ENCODE results near the gene MSI2. TPM values are rescaled to one million over a fixed set of nuclear protein-coding genes. Genes with fewer than 3 reads are reported as not detected.
A peak's percentile ranks its signal among the peaks of the same experiment; 100 is the strongest.

The MSI2 gene
- total RNA-seq, 1 donor, result 23.2 TPM

GRCh38 chr17:57273490-57273889 lies 17.2 kb downstream of the MSI2 start:
- Histone ChIP-seq H4K20me1 (ENCODE audit: insufficient read depth, low read length) (no peaks in the 10 kb centered on the region), H3K27ac (ENCODE audit: low read depth, low read length) (no peak overlapping the region), H3K27me3 (ENCODE audit: insufficient read depth, low read length) (no peaks in the 10 kb centered on the region), H3K4me2 (ENCODE audit: insufficient read depth, low read length) (no peak overlapping the region), H3K36me3 (ENCODE audit: insufficient read depth, low read length) (no peaks in the 10 kb centered on the region), H3K9me3 (ENCODE audit: low read depth, low read length) (no peaks in the 10 kb centered on the region), H3K4me1 (ENCODE audit: insufficient read depth, low read length) (no peaks in the 10 kb centered on the region), H3K79me2 (ENCODE audit: insufficient read depth, low read length) (no peaks in the 10 kb centered on the region), H3K4me3 (ENCODE audit: insufficient read depth, low read length) (no peak overlapping the region), H2AFZ (ENCODE audit: low read length) (no peak overlapping the region)
- TF ChIP-seq, protein P1, sequence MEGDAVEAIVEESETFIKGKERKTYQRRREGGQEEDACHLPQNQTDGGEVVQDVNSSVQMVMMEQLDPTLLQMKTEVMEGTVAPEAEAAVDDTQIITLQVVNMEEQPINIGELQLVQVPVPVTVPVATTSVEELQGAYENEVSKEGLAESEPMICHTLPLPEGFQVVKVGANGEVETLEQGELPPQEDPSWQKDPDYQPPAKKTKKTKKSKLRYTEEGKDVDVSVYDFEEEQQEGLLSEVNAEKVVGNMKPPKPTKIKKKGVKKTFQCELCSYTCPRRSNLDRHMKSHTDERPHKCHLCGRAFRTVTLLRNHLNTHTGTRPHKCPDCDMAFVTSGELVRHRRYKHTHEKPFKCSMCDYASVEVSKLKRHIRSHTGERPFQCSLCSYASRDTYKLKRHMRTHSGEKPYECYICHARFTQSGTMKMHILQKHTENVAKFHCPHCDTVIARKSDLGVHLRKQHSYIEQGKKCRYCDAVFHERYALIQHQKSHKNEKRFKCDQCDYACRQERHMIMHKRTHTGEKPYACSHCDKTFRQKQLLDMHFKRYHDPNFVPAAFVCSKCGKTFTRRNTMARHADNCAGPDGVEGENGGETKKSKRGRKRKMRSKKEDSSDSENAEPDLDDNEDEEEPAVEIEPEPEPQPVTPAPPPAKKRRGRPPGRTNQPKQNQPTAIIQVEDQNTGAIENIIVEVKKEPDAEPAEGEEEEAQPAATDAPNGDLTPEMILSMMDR (IDR thresholded peaks at IDR 0.05; ENCODE audit: extremely low read depth, low read depth, low read length), result no peak
- DNase-seq (ENCODE audit: insufficient read length, low spot score, missing footprints), result no peak

DNA sequence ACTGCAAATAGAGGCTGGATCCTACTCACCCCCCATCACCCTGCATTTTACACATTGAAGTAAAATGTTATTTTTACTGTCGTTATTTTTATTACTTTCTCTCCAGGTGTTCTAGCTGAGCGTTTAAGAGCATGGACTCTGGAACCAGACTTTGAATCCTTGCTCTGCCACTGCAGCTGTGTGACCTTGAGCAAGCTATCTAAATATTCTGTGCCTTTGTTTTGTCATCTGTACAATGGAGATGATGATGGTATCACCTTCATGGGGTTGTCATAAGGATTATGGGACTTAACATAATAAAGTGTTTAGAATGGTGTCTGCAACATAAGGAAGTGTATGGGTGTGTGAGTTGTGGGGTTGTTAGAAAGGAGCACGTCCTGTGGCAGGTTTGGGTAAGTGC lies 17.8 kb downstream of the MSI2 start:
- no peak for DNase-seq (ENCODE audit: insufficient read length, low spot score, missing footprints)
- H3K27me3 ChIP-seq (ENCODE audit: insufficient read depth, low read length), result no peaks in the 10 kb centered on the region
- H3K4me3 ChIP-seq (ENCODE audit: insufficient read depth, low read length), result no peak overlapping the region
- H3K9me3 ChIP-seq (ENCODE audit: low read depth, low read length), result no peaks in the 10 kb centered on the region
- no peaks in the 10 kb centered on the region for H3K36me3 ChIP-seq (ENCODE audit: insufficient read depth, low read length)
- H2AFZ ChIP-seq (ENCODE audit: low read length), result no peak overlapping the region
- H3K4me1 ChIP-seq (ENCODE audit: insufficient read depth, low read length), result no peaks in the 10 kb centered on the region
- TF ChIP-seq, protein P1 (IDR thresholded peaks at IDR 0.05; ENCODE audit: extremely low read depth, low read depth, low read length), result no peak
- H4K20me1 ChIP-seq (ENCODE audit: insufficient read depth, low read length), result no peaks in the 10 kb centered on the region
- no peak overlapping the region for H3K27ac ChIP-seq (ENCODE audit: low read depth, low read length)
- no peaks in the 10 kb centered on the region for H3K79me2 ChIP-seq (ENCODE audit: insufficient read depth, low read length)
- no peak overlapping the region for H3K4me2 ChIP-seq (ENCODE audit: insufficient read depth, low read length)

DNA sequence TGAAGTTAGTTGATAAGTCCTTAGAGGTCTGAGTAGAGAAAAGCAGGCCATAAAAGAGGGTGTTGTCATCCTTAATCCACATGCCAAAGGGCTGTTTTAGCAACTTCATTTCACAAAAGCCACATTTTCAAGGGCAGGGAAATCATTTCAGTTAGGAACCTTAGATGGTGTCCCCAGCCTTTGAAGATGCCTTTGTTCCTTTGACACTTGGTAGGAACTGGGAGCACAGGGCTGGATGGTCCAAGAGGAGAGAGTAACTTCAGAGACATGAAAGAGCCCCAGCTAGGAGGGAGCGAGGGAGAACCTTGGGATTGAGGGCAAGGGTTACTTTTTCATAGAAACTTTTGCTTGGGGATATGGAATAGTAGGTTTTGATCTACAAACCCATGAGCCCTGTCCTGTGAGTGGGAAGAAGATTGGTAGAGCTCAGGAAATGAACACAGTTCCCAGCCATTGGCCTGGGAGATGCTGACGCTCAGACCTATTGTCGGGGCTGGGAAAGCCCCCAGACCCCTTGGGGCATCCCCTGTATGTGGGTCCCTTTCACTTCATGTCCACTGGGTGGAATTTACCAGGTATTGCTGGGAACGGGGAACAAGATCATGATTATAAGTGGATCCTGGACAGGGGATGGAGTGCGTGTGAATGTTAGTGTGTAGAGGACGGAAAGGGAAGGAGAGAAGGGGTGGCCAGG lies 18.9 kb downstream of the MSI2 start:
- H3K27me3 ChIP-seq (ENCODE audit: insufficient read depth, low read length), result no peaks in the 10 kb centered on the region
- H3K79me2 ChIP-seq (ENCODE audit: insufficient read depth, low read length), result no peaks in the 10 kb centered on the region
- H3K27ac ChIP-seq (ENCODE audit: low read depth, low read length), result no peak overlapping the region
- H3K9me3 ChIP-seq (ENCODE audit: low read depth, low read length), result no peaks in the 10 kb centered on the region
- no peaks in the 10 kb centered on the region for H3K4me1 ChIP-seq (ENCODE audit: insufficient read depth, low read length)
- no peaks in the 10 kb centered on the region for H4K20me1 ChIP-seq (ENCODE audit: insufficient read depth, low read length)
- DNase-seq (ENCODE audit: insufficient read length, low spot score, missing footprints), result peak; percentile 21
- H2AFZ ChIP-seq (ENCODE audit: low read length), result no peak overlapping the region
- H3K36me3 ChIP-seq (ENCODE audit: insufficient read depth, low read length), result no peaks in the 10 kb centered on the region
- no peak overlapping the region for H3K4me3 ChIP-seq (ENCODE audit: insufficient read depth, low read length)
- H3K4me2 ChIP-seq (ENCODE audit: insufficient read depth, low read length), result no peak overlapping the region
- TF ChIP-seq, protein P1 (IDR thresholded peaks at IDR 0.05; ENCODE audit: extremely low read depth, low read depth, low read length), result no peak

DNA sequence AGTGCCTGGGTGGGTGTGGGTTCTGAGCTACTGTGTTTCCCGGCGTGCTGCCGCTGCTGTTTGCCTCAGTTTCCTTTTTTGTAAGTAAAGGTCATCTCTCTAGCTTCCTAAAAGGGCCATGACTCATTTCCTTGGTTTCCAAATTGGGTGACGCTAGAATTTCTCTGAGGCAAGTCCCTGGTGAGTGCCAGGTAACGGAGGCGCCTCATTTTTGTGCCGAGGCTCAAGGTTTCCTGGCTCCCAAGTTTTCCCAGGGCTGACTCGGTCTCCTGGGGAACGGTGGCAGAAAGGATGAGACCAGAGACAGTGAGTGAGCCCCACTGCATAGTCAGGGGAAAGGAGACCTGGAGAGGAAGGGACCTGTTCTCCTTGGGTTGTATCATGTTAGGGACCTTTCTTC lies 20.3 kb downstream of the MSI2 start:
- Histone ChIP-seq H3K27me3 (ENCODE audit: insufficient read depth, low read length) (no peaks in the 10 kb centered on the region), H3K27ac (ENCODE audit: low read depth, low read length) (no peak overlapping the region), H2AFZ (ENCODE audit: low read length) (no peak overlapping the region), H3K4me1 (ENCODE audit: insufficient read depth, low read length) (no peaks in the 10 kb centered on the region), H3K36me3 (ENCODE audit: insufficient read depth, low read length) (no peaks in the 10 kb centered on the region), H3K4me3 (ENCODE audit: insufficient read depth, low read length) (no peak overlapping the region), H3K79me2 (ENCODE audit: insufficient read depth, low read length) (no peaks in the 10 kb centered on the region), H3K4me2 (ENCODE audit: insufficient read depth, low read length) (no peak overlapping the region), H4K20me1 (ENCODE audit: insufficient read depth, low read length) (no peaks in the 10 kb centered on the region), H3K9me3 (ENCODE audit: low read depth, low read length) (no peaks in the 10 kb centered on the region)
- TF ChIP-seq, protein P1 (IDR thresholded peaks at IDR 0.05; ENCODE audit: extremely low read depth, low read depth, low read length), result no peak
- DNase-seq (ENCODE audit: insufficient read length, low spot score, missing footprints), result peak; percentile 26
